IMR-90 (cell line): Measurements from ENCODE around the gene MAN1C1. TPM values are rescaled to one million over a fixed set of nuclear protein-coding genes. Genes with fewer than 3 reads are reported as not detected.

Source experiments
- ATAC-seq: fragments of 200-7000 bp; cut with Tn5 transposase; 2 replicates; pipeline ENCODE4 v1.9.1; 2020; ENCODE audit warnings: low read depth, mild to moderate bottlenecking, moderate library complexity
- BruUV-seq: library from RNA; stranded (reverse); fragments of 400-500 nt; replicated peaks from 2 replicates; lab custom pipeline; 2021; lab: Mats Ljungman, UMichigan
- CTCF ChIA-PET: fragments of 300-600 bp; formaldehyde crosslinking; extraction: SDS; loops from one replicate; lab custom pipeline; 2021; ENCODE audit warnings: antibody characterized with exemption; lab: Yijun Ruan, JAX
- POLR2A ChIA-PET: fragments of 300-600 bp; sonication (Branson Sonifier 250); formaldehyde crosslinking; loops from one replicate; lab custom pipeline; 2022; ENCODE audit warnings: antibody characterized with exemption; ENCODE audit not compliant: unreplicated experiment; lab: Charles Lee
- DNase-seq: peaks from one replicate; pipeline ENCODE4 v3.0.0; 2013
- H2AFZ ChIP-seq: replicated peaks from 2 replicates; pipeline ENCODE3; 2013; ENCODE audit warnings: low read length, mild to moderate bottlenecking; ENCODE audit not compliant: poor library complexity
- H2AK5ac ChIP-seq: 2 replicates; pipeline ENCODE4 v1.6.1; 2013; ENCODE audit warnings: low read depth, low read length, inconsistent platforms
- H2AK9ac ChIP-seq: replicated peaks from 2 replicates; pipeline ENCODE3; 2013; ENCODE audit warnings: mild to moderate bottlenecking, low read depth, low read length, moderate library complexity; ENCODE audit not compliant: poor library complexity
- H2BK120ac ChIP-seq: 2 replicates; pipeline ENCODE4 v1.6.1; 2013; ENCODE audit warnings: low read depth, low read length, inconsistent platforms
- H2BK15ac ChIP-seq: 3 replicates; pipeline ENCODE4 v1.6.1; 2013; ENCODE audit warnings: low read depth, low read length, inconsistent platforms
- H2BK20ac ChIP-seq: 2 replicates; pipeline ENCODE4 v1.6.1; 2013; ENCODE audit warnings: low read depth, mild to moderate bottlenecking, inconsistent platforms, low read length, moderate library complexity
- H2BK5ac ChIP-seq: 2 replicates; pipeline ENCODE4 v1.6.1; 2013; ENCODE audit warnings: mild to moderate bottlenecking, low read depth, low read length, inconsistent platforms; ENCODE audit not compliant: poor library complexity, severe bottlenecking
- H3K14ac ChIP-seq: replicated peaks from 2 replicates; pipeline ENCODE4 v1.6.1; 2013; ENCODE audit warnings: low read depth, low read length, inconsistent platforms
- H3K18ac ChIP-seq: 2 replicates; pipeline ENCODE4 v1.6.1; 2013; ENCODE audit warnings: low read depth, low read length, control low read depth
- H3K23ac ChIP-seq: 2 replicates; pipeline ENCODE4 v1.6.1; 2013; ENCODE audit warnings: low read depth, low read length, inconsistent platforms
- H3K27ac ChIP-seq: 2 replicates; pipeline ENCODE4 v1.5.1; 2013; ENCODE audit warnings: mild to moderate bottlenecking, control low read depth, low read length; ENCODE audit not compliant: insufficient read depth
- H3K27me3 ChIP-seq: 2 replicates; pipeline ENCODE4 v1.6.1; 2013; ENCODE audit warnings: low read length; ENCODE audit not compliant: control insufficient read depth, insufficient read depth
- H3K36me3 ChIP-seq: 2 replicates; pipeline ENCODE4 v1.6.1; 2013; ENCODE audit warnings: low read length, mixed read lengths; ENCODE audit not compliant: control insufficient read depth, insufficient read depth
- H3K4ac ChIP-seq: 2 replicates; pipeline ENCODE4 v1.6.1; 2013; ENCODE audit warnings: low read depth, low read length, inconsistent platforms
- H3K4me1 ChIP-seq: 2 replicates; pipeline ENCODE4 v1.6.1; 2013; ENCODE audit warnings: low read length, mixed read lengths; ENCODE audit not compliant: control insufficient read depth, insufficient read depth
- H3K4me2 ChIP-seq: 2 replicates; pipeline ENCODE4 v1.6.1; 2013; ENCODE audit warnings: low read depth, mild to moderate bottlenecking, control low read depth, low read length, moderate library complexity
- H3K4me3 ChIP-seq: 2 replicates; pipeline ENCODE4 v1.5.1; 2013; ENCODE audit warnings: low read depth, mild to moderate bottlenecking, control low read depth, low read length, moderate library complexity; ENCODE audit not compliant: insufficient read depth
- H3K56ac ChIP-seq: 2 replicates; pipeline ENCODE4 v1.6.1; 2013; ENCODE audit warnings: low read length, inconsistent platforms; ENCODE audit not compliant: insufficient read depth; ENCODE audit errors: extremely low read depth
- H3K79me1 ChIP-seq, 2 experiments: 2 replicates each; pipeline ENCODE4 v1.6.1; 2013; ENCODE audit warnings: low read length in 2 of 2, inconsistent platforms in 1 of 2, low read depth in 1 of 2
- H3K9ac ChIP-seq: 2 replicates; pipeline ENCODE4 v1.6.1; 2013; ENCODE audit warnings: low read depth, low read length, control low read depth
- H3K9me1 ChIP-seq: 2 replicates; pipeline ENCODE4 v1.6.1; 2013; ENCODE audit warnings: low read length, inconsistent platforms; ENCODE audit not compliant: insufficient read depth
- H3K9me3 ChIP-seq: 2 replicates; pipeline ENCODE4 v1.6.1; 2013; ENCODE audit warnings: low read length; ENCODE audit not compliant: control insufficient read depth, insufficient read depth
- H4K20me1 ChIP-seq: 2 replicates; pipeline ENCODE4 v1.6.1; 2013; ENCODE audit warnings: low read length, inconsistent platforms; ENCODE audit not compliant: insufficient read depth
- H4K5ac ChIP-seq: 2 replicates; pipeline ENCODE4 v1.6.1; 2013; ENCODE audit warnings: mild to moderate bottlenecking, low read depth, low read length, control low read depth
- H4K8ac ChIP-seq, 2 experiments: 2 replicates each; pipeline ENCODE4 v1.6.1; 2013; ENCODE audit warnings: low read depth in 2 of 2, low read length in 2 of 2, control low read depth in 1 of 2, inconsistent platforms in 1 of 2
- H4K91ac ChIP-seq: 2 replicates; pipeline ENCODE4 v1.6.1; 2013; ENCODE audit warnings: low read depth, low read length, inconsistent platforms; ENCODE audit not compliant: insufficient read depth
- BHLHE40 ChIP-seq: fragments of 150-350 bp; IDR thresholded peaks from 2 replicates; pipeline ENCODE4 v1.6.1; 2016; ENCODE audit warnings: mild to moderate bottlenecking, low read depth, low read length
- CEBPB ChIP-seq: IDR thresholded peaks from 2 replicates; pipeline ENCODE4 v1.6.1; 2012; ENCODE audit warnings: low read depth, low read length, improper control_type of control experiment
- CHD1 ChIP-seq: IDR thresholded peaks from 2 replicates; pipeline ENCODE4 v1.6.1; 2012; ENCODE audit warnings: low read depth, low read length, improper control_type of control experiment
- FOS ChIP-seq: fragments of 150-350 bp; IDR thresholded peaks from 2 replicates; pipeline ENCODE4 v1.6.1; 2016; ENCODE audit warnings: low read depth, low read length
- MAFK ChIP-seq: IDR thresholded peaks from 2 replicates; pipeline ENCODE4 v1.6.1; 2012; ENCODE audit warnings: low read depth, low read length, improper control_type of control experiment
- MAZ ChIP-seq: IDR thresholded peaks from 2 replicates; pipeline ENCODE4 v1.6.1; 2012; ENCODE audit warnings: low read depth, mild to moderate bottlenecking, low read length, improper control_type of control experiment, moderate library complexity, borderline replicate concordance
- MXI1 ChIP-seq: IDR thresholded peaks from 2 replicates; pipeline ENCODE4 v1.6.1; 2012; ENCODE audit warnings: low read depth, mild to moderate bottlenecking, low read length, moderate library complexity, borderline replicate concordance
- NFE2L2 ChIP-seq: fragments of 150-350 bp; IDR thresholded peaks from 2 replicates; pipeline ENCODE4 v1.6.1; 2016; ENCODE audit warnings: low read depth, mild to moderate bottlenecking, low read length
- POLR2A ChIP-seq: IDR thresholded peaks from 2 replicates; pipeline ENCODE4 v1.6.1; 2012; ENCODE audit warnings: mild to moderate bottlenecking, low read depth, low read length
- RAD21 ChIP-seq: IDR thresholded peaks from 2 replicates; pipeline ENCODE4 v1.6.1; 2012; ENCODE audit warnings: low read length, improper control_type of control experiment
- RCOR1 ChIP-seq: IDR thresholded peaks from 2 replicates; pipeline ENCODE4 v1.6.1; 2012; ENCODE audit warnings: mild to moderate bottlenecking, low read length, improper control_type of control experiment; ENCODE audit not compliant: insufficient replicate concordance
- RFX5 ChIP-seq: IDR thresholded peaks from 2 replicates; pipeline ENCODE4 v1.8.0; 2012; ENCODE audit warnings: low read depth, mild to moderate bottlenecking, low read length, moderate library complexity
- SMC3 ChIP-seq: fragments of 150-350 bp; IDR thresholded peaks from 2 replicates; pipeline ENCODE4 v1.6.1; 2016; ENCODE audit warnings: low read depth, mild to moderate bottlenecking, antibody characterized with exemption, low read length, moderate library complexity
- WGBS, 2 experiments: methylation state at CpG; one replicate each; pipeline versions ENCODE4 v1.1.5 to v1.1.7; 2013; ENCODE audit warnings: missing lambda C conversion rate in 2 of 2; ENCODE audit not compliant: insufficient read length in 1 of 2; ENCODE audit errors: extremely low coverage in 2 of 2; 5-methylcytosine and 5-hydroxymethylcytosine counted together
- dilution Hi-C: fragments of 300-500 bp; cut with HindIII; formaldehyde crosslinking; loops from one replicate; pipeline ENCODE4 v1.14.3; 2018; ENCODE audit warnings: low sequenced_read_pairs; ENCODE audit not compliant: unreplicated experiment
- in situ Hi-C: fragments of 300-500 bp; cut with MboI; formaldehyde crosslinking; loops from 3 replicates; pipeline ENCODE4 v1.14.3; 2019; ENCODE audit warnings: low sequenced_read_pairs, inconsistent platforms, mixed read lengths
- intact Hi-C: fragments of 100-400 bp; cut with micrococcal nuclease; formaldehyde crosslinking; loops from 2 replicates; pipeline ENCODE4 v1.10.0; 2022
- polyA plus RNA-seq, 3 experiments: library from polyadenylated mRNA; depleted of rRNA; stranded (reverse); fragments of >200 nt; gene quantifications; 2 replicates each; pipeline ENCODE4 v1.2.3, GENCODE V29; 2012; ENCODE audit warnings: low replicate concordance in 1 of 3
- total RNA-seq: library from RNA; depleted of rRNA; stranded (reverse); fragments of >200 nt; gene quantifications from 2 replicates; pipeline ENCODE4 v1.2.3, GENCODE V29; 2012
- TF ChIP-seq, protein P1 (sequence below): fragments of 150-350 bp; IDR thresholded peaks from 2 replicates; pipeline ENCODE4 v1.6.1; 2017; ENCODE audit warnings: mild to moderate bottlenecking, antibody characterized with exemption, low read length, low read depth
- TF ChIP-seq, protein P2 (sequence below): conservative IDR thresholded peaks from 2 replicates; pipeline ENCODE4 v1.5.1; 2012; ENCODE audit warnings: mild to moderate bottlenecking, low read depth, low read length, improper control_type of control experiment
- TF ChIP-seq, protein P3 (sequence below): fragments of 150-350 bp; IDR thresholded peaks from 2 replicates; pipeline ENCODE4 v1.6.1; 2016; ENCODE audit warnings: low read depth, mild to moderate bottlenecking, low read length, moderate library complexity, borderline replicate concordance

The MAN1C1 gene
- total and polyA plus RNA-seq, 2 of the 4 experiments (the other 2 are of a cell fraction): 3.2 to 11.3 TPM

DNA sequence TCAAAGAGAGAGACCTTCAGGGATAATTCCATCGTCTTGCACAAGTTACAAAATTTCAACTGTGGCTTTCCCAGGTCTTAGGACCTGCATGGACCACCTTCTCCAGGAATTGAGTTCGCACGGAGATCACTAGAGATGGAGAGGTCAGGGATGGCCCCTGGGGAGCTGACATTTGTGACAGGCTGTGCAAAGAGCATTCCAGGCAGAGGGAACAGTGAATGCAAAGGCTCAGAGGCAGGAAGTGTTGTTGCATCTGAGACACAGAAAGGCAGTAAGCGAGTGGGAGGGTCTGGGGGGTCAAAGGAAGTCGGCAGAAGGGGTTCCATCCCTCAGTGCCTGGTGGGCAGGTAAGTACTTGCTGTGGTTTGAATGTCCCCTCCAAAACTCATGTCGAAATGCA, 173.9 kb downstream of the MAN1C1 start:
- no peak overlapping the region for H2AK9ac ChIP-seq
- H3K4me1 ChIP-seq: peaks cover 11% of the 10 kb centered on the region
- no peak overlapping the region for H2BK120ac ChIP-seq
- intact Hi-C loops: no loop called here
- peaks cover 8% of the 10 kb centered on the region for H3K9me1 ChIP-seq
- DNase-seq: no peak
- no peak overlapping the region for H2BK15ac ChIP-seq
- dilution Hi-C loops: no loop called here
- H4K8ac ChIP-seq: no peak overlapping the region
- H4K5ac ChIP-seq: no peak overlapping the region
- no peaks in the 10 kb centered on the region for H3K27me3 ChIP-seq
- POLR2A ChIA-PET: no interaction called here
- H3K27ac ChIP-seq: no peak overlapping the region
- ATAC-seq: no peak
- 57% methylated on average over 1 of the region's 6 CpGs; no CpG with 5 or more reads in 1 of the 2 experiments for WGBS, 2 experiments
- H4K91ac ChIP-seq: no peak overlapping the region
- TF ChIP-seq, protein P1, sequence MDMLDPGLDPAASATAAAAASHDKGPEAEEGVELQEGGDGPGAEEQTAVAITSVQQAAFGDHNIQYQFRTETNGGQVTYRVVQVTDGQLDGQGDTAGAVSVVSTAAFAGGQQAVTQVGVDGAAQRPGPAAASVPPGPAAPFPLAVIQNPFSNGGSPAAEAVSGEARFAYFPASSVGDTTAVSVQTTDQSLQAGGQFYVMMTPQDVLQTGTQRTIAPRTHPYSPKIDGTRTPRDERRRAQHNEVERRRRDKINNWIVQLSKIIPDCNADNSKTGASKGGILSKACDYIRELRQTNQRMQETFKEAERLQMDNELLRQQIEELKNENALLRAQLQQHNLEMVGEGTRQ: no peak
- TF ChIP-seq, protein P2, sequence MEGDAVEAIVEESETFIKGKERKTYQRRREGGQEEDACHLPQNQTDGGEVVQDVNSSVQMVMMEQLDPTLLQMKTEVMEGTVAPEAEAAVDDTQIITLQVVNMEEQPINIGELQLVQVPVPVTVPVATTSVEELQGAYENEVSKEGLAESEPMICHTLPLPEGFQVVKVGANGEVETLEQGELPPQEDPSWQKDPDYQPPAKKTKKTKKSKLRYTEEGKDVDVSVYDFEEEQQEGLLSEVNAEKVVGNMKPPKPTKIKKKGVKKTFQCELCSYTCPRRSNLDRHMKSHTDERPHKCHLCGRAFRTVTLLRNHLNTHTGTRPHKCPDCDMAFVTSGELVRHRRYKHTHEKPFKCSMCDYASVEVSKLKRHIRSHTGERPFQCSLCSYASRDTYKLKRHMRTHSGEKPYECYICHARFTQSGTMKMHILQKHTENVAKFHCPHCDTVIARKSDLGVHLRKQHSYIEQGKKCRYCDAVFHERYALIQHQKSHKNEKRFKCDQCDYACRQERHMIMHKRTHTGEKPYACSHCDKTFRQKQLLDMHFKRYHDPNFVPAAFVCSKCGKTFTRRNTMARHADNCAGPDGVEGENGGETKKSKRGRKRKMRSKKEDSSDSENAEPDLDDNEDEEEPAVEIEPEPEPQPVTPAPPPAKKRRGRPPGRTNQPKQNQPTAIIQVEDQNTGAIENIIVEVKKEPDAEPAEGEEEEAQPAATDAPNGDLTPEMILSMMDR: no peak
- TF ChIP-seq MAZ (no peak), POLR2A (no peak), RFX5 (no peak), CEBPB (no peak), SMC3 (no peak), RAD21 (no peak), FOS (no peak), MXI1 (no peak), NFE2L2 (no peak), BHLHE40 (no peak), MAFK (no peak), CHD1 (no peak), RCOR1 (no peak)
- TF ChIP-seq, protein P3, sequence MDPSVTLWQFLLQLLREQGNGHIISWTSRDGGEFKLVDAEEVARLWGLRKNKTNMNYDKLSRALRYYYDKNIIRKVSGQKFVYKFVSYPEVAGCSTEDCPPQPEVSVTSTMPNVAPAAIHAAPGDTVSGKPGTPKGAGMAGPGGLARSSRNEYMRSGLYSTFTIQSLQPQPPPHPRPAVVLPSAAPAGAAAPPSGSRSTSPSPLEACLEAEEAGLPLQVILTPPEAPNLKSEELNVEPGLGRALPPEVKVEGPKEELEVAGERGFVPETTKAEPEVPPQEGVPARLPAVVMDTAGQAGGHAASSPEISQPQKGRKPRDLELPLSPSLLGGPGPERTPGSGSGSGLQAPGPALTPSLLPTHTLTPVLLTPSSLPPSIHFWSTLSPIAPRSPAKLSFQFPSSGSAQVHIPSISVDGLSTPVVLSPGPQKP: no peak
- H3K9ac ChIP-seq: no peak overlapping the region
- no peak overlapping the region for H3K23ac ChIP-seq
- H3K9me3 ChIP-seq: no peaks in the 10 kb centered on the region
- no peak overlapping the region for H2BK5ac ChIP-seq
- H3K79me1 ChIP-seq: no peaks in the 10 kb centered on the region
- no peak overlapping the region for H3K56ac ChIP-seq
- H3K4me2 ChIP-seq: no peak overlapping the region
- H2BK20ac ChIP-seq: no peak overlapping the region
- H3K14ac ChIP-seq: no peak overlapping the region
- H3K4me3 ChIP-seq: no peak overlapping the region
- H3K18ac ChIP-seq: no peak overlapping the region
- BruUV-seq: no TSS peak
- H2AK5ac ChIP-seq: no peak overlapping the region
- H4K20me1 ChIP-seq: no peaks in the 10 kb centered on the region; the same call in 1 of the 2 replicates
- CTCF ChIA-PET: no interaction called here
- H3K36me3 ChIP-seq: peaks cover 6% of the 10 kb centered on the region; the same call in 1 of the 2 replicates
- in situ Hi-C loops: loop anchor here (5.0 kb wide), 1 partner anchor 178 kb away; no protein-coding TSS in a partner anchor
- no peak overlapping the region for H2AFZ ChIP-seq
- H3K4ac ChIP-seq: no peak overlapping the region
